HepG2 (cell line): Measurements from ENCODE around the gene RAB43.

Experiments
- ATRX ChIP-seq: sonication (generic); formaldehyde crosslinking; IDR thresholded peaks from 2 replicates; pipeline ENCODE4 v1.4.0; 2020; ENCODE audit warnings: missing genetic modification reagents, borderline replicate concordance
- POLR2A ChIP-seq, 2 experiments: IDR thresholded peaks; 2 replicates each; pipeline ENCODE4 v1.6.1; 2011; ENCODE audit warnings: low read depth in 2 of 2, low read length in 2 of 2, mild to moderate bottlenecking in 1 of 2, moderate library complexity in 1 of 2; ENCODE audit not compliant: insufficient read depth in 1 of 2
- SIN3B ChIP-seq: fragments of 150-350 bp; IDR thresholded peaks from 2 replicates; pipeline ENCODE4 v1.6.1; 2014; ENCODE audit warnings: low read length
- ZNF343 ChIP-seq: sonication (generic); formaldehyde crosslinking; IDR thresholded peaks from 2 replicates; pipeline ENCODE4 v1.4.0; 2020; ENCODE audit warnings: mild to moderate bottlenecking, missing genetic modification reagents
- TF ChIP-seq, protein P1 (sequence below): sonication (generic); formaldehyde crosslinking; IDR thresholded peaks from 2 replicates; pipeline ENCODE4 v1.5.0; 2020; ENCODE audit warnings: mild to moderate bottlenecking, missing genetic modification reagents, moderate library complexity

- TF ChIP-seq ATRX (CRISPR knock-in tag) (no peak), SIN3B (no peak), POLR2A (IDR thresholded peaks at IDR 0.05; ENCODE audit: insufficient read depth in 1 of 2, low read depth in 2 of 2, low read length in 2 of 2) (no peak), ZNF343 (CRISPR knock-in tag) (no peak)
- TF ChIP-seq, protein P1, sequence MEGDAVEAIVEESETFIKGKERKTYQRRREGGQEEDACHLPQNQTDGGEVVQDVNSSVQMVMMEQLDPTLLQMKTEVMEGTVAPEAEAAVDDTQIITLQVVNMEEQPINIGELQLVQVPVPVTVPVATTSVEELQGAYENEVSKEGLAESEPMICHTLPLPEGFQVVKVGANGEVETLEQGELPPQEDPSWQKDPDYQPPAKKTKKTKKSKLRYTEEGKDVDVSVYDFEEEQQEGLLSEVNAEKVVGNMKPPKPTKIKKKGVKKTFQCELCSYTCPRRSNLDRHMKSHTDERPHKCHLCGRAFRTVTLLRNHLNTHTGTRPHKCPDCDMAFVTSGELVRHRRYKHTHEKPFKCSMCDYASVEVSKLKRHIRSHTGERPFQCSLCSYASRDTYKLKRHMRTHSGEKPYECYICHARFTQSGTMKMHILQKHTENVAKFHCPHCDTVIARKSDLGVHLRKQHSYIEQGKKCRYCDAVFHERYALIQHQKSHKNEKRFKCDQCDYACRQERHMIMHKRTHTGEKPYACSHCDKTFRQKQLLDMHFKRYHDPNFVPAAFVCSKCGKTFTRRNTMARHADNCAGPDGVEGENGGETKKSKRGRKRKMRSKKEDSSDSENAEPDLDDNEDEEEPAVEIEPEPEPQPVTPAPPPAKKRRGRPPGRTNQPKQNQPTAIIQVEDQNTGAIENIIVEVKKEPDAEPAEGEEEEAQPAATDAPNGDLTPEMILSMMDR (CRISPR knock-in tag): no peak
These were observed 74.1 kb downstream of the RAB43 start for GRCh38 chr3:129047553-129047839.
